Femur (tissue), 1 donor: ENCODE results near the gene MRPS7.

Source experiments
- DNase-seq: peaks from one replicate; pipeline ENCODE4 v3.0.0-alpha.2; 2017

The MRPS7 gene

DNA sequence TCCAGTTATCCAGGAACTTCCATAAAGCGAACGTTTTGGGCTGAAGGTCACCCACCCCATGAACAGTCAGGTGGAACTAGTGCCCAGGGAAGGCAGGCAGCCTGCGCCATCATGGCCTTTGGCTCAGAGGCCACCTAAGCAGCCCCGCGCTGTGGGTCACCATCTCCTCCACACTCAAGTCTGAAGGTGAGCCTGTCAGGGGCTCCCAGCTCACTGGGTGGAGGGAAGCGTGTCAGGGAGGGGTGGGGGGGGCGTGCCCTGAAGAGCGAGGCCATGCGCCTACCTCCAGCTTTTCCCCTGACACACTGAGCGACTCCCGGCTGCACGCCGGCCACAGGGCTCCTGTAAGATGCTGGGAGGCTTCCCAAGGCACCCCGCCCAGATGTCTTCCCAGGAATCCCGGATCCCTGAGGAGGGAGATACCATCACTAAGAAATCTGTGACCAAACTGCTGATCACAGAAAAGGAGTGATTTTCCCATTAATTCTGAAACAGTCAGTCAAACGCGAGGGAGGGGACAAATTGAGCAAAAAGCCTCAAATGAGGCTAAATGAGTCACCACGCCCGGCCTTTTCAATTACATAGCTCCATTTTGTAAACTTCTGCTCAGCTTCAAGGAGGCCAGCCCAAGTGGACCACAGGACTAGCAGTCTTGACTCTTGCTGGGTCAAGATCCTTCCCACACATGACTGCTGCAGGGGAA lies 54.0 kb downstream of the MRPS7 start:
- DNase-seq = no peak
